HG02763 (cell line): ENCODE data around the gene SKAP2.

Experiments
- ATAC-seq: cut with Tn5 transposase; IDR thresholded peaks from one replicate; pipeline ENCODE4 v1.9.1; 2021; ENCODE audit warnings: mild to moderate bottlenecking, moderate library complexity; ENCODE audit not compliant: unreplicated experiment

Gene SKAP2

GRCh38 chr7:26779978-26780595, 84.3 kb downstream of the SKAP2 start:
- ATAC-seq: no peak

- no peak for ATAC-seq
Observed at GRCh38 chr7:26777385-26777784, 87.0 kb downstream of the SKAP2 start.

GRCh38 chr7:26760501-26760900, 103.9 kb downstream of the SKAP2 start:
- no peak for ATAC-seq

- ATAC-seq: no peak
Observed at GRCh38 chr7:26759108-26759507, 105.3 kb downstream of the SKAP2 start.

GRCh38 chr7:26743205-26743604, 121.2 kb downstream of the SKAP2 start:
- no peak for ATAC-seq

GRCh38 chr7:26735976-26736600, 128.3 kb downstream of the SKAP2 start:
- ATAC-seq: no peak

GRCh38 chr7:26729150-26729775, 135.1 kb downstream of the SKAP2 start:
- ATAC-seq: no peak

GRCh38 chr7:26726051-26726450, 138.3 kb downstream of the SKAP2 start:
- no peak for ATAC-seq

- ATAC-seq: no peak
Observed at GRCh38 chr7:26724795-26725194, 139.6 kb downstream of the SKAP2 start.

- ATAC-seq: no peak
Observed at GRCh38 chr7:26723129-26723528, 141.3 kb downstream of the SKAP2 start.

GRCh38 chr7:26721450-26721849, 142.9 kb downstream of the SKAP2 start:
- ATAC-seq: no peak

- no peak for ATAC-seq
Observed at GRCh38 chr7:26718063-26718462, 146.3 kb downstream of the SKAP2 start.

- ATAC-seq: no peak
Observed at GRCh38 chr7:26714438-26714837, 150.0 kb downstream of the SKAP2 start.

- no peak for ATAC-seq
Observed at GRCh38 chr7:26714006-26714405, 150.4 kb downstream of the SKAP2 start.

GRCh38 chr7:26709210-26709990, 155.0 kb downstream of the SKAP2 start:
- ATAC-seq: no peak

- ATAC-seq: no peak
Observed at GRCh38 chr7:26705567-26705966, 158.8 kb downstream of the SKAP2 start.

- no peak for ATAC-seq
Observed at GRCh38 chr7:26704786-26705185, 159.6 kb downstream of the SKAP2 start.

- no peak for ATAC-seq
Observed at GRCh38 chr7:26704036-26704435, 160.4 kb downstream of the SKAP2 start.

GRCh38 chr7:26700893-26701292, 163.5 kb downstream of the SKAP2 start:
- ATAC-seq: no peak

- ATAC-seq: no peak
Observed at GRCh38 chr7:26700386-26700785, 164.0 kb downstream of the SKAP2 start.

- no peak for ATAC-seq
Observed at GRCh38 chr7:26699766-26700165, 164.6 kb downstream of the SKAP2 start.

- ATAC-seq: no peak
Observed at GRCh38 chr7:26698806-26699205, 165.6 kb downstream of the SKAP2 start.
